GM19351 (cell line): ENCODE data around the gene PPP2R3C.
A peak's percentile ranks its signal among the peaks of the same experiment; 100 is the strongest.
"Not testable (repeated sequence)": the region's sequence is repeated elsewhere in the genome, so short reads cannot be mapped to it uniquely, and the experiment has no call there.

Source experiments
- ATAC-seq: cut with Tn5 transposase; IDR thresholded peaks from one replicate; pipeline ENCODE4 v1.9.1; 2021; ENCODE audit warnings: mild to moderate bottlenecking, moderate library complexity; ENCODE audit not compliant: unreplicated experiment

The PPP2R3C gene

GRCh38 chr14:35065731-35066130 lies 56.1 kb downstream of the PPP2R3C start:
- not testable (repeated sequence) for ATAC-seq

GRCh38 chr14:35061113-35061791 lies 60.5 kb downstream of the PPP2R3C start:
- ATAC-seq: not testable (repeated sequence)

GRCh38 chr14:35052637-35053036 lies 69.2 kb downstream of the PPP2R3C start:
- no peak for ATAC-seq

GRCh38 chr14:35051796-35052195 lies 70.0 kb downstream of the PPP2R3C start:
- ATAC-seq: no peak

- ATAC-seq: no peak
Observed at GRCh38 chr14:35050652-35051051, 71.1 kb downstream of the PPP2R3C start.

- no peak for ATAC-seq
Observed at GRCh38 chr14:35047976-35048513, 73.7 kb downstream of the PPP2R3C start.

GRCh38 chr14:35046751-35047536 lies 74.8 kb downstream of the PPP2R3C start:
- peak; percentile 41 for ATAC-seq

- ATAC-seq: peak; percentile 90
Observed at GRCh38 chr14:35046048-35046750, 75.6 kb downstream of the PPP2R3C start, which contains the start of gene FAM177A1. TSS of gene FAM177A1 (plus strand) at chr14:35046272. CDS start at chr14:35046464, 192 bp downstream.

- no peak for ATAC-seq
Observed at GRCh38 chr14:35045798-35046047, 76.1 kb downstream of the PPP2R3C start.

GRCh38 chr14:35044939-35045797 lies 76.6 kb downstream of the PPP2R3C start:
- ATAC-seq: no peak

- no peak for ATAC-seq
Observed at GRCh38 chr14:35043046-35043445, 78.7 kb downstream of the PPP2R3C start.

- no peak for ATAC-seq
Observed at GRCh38 chr14:35042632-35043031, 79.2 kb downstream of the PPP2R3C start.

GRCh38 chr14:35038312-35038711 lies 83.5 kb downstream of the PPP2R3C start:
- not testable (repeated sequence) for ATAC-seq
